ENCODE results near the gene LRRC4C.

DNA sequence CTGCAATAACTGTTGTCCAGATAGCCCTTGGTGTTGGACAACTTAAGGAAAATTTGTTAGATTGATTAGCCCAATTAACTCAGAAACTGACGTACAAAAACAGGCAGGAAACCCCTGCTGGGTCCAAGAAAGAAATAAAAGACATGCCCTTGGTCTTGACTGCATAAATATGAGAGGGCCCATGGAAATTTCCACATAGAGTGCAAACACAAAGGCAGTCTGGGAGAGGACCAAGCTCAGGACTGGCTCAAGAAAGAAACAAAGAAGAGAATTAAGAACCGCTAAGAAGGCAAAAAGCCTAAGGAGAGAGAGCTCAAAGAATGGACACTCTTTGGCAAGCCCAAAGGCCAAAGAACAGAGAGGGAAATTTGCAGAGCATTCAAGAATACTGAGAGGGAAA, 1243.9 kb downstream of the LRRC4C start:
- TF ChIP-seq, protein P1, sequence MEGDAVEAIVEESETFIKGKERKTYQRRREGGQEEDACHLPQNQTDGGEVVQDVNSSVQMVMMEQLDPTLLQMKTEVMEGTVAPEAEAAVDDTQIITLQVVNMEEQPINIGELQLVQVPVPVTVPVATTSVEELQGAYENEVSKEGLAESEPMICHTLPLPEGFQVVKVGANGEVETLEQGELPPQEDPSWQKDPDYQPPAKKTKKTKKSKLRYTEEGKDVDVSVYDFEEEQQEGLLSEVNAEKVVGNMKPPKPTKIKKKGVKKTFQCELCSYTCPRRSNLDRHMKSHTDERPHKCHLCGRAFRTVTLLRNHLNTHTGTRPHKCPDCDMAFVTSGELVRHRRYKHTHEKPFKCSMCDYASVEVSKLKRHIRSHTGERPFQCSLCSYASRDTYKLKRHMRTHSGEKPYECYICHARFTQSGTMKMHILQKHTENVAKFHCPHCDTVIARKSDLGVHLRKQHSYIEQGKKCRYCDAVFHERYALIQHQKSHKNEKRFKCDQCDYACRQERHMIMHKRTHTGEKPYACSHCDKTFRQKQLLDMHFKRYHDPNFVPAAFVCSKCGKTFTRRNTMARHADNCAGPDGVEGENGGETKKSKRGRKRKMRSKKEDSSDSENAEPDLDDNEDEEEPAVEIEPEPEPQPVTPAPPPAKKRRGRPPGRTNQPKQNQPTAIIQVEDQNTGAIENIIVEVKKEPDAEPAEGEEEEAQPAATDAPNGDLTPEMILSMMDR (IDR thresholded peaks at IDR 0.05) = no peak
- TF ChIP-seq POLR2A (IDR thresholded peaks at IDR 0.05) = no peak
